ENCODE data around the gene COL25A1.
A peak's percentile ranks its signal among the peaks of the same experiment; 100 is the strongest.

- peak; percentile 63 for TF ChIP-seq CTCF (IDR thresholded peaks at IDR 0.05; ENCODE audit: insufficient read depth, low read depth, low read length)
- no peak for TF ChIP-seq EZH2 (IDR thresholded peaks at IDR 0.05; ENCODE audit: insufficient read depth, low read length)
These were observed 4.0 kb downstream of the COL25A1 start for GRCh38 chr4:109298279-109299010.

Measured in astrocyte (in vitro differentiated cells and primary cell).